Measurements from ENCODE around the gene IGSF11.

The IGSF11 gene

DNA sequence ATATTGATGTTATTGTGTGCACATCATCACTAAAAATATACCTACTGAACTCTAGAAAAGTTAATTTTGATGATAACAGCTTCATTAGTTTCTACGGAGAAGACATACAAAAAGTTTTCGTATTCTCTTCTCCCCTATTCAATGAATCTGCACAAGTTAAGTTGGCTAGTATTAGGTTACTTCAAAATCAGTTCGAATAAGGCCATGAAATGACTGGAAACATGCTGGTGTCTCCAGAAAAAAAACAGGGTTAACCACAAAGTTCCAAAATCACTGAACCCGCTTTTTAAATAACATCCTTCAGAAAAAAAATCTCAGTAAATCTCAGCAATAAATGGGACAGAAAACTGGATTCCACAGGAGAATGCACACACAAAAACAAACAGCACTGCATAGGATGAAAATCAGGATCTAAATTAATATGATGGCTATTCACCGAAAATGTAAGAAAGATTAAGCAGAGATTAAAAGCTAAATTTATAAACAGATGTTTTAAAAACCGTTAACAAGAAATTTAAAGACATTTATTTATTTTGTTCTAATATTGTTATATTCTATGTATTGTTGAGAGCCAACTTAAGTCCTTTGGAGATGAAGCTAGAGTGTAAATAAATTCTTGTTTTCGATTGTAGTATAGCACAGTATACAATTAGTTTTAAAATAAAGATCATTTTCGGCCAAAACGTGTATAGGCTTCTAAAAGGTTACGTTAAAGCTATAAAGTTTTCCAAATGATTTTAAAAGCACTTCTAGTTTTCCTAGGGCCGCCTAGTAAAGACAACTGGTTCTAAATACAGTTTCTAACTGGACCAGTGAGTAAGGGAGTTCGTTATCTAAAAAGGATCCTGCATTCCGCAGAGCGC lies 1.0 kb downstream of the IGSF11 start:
- no peak for DNase-seq (ENCODE audit: low read depth, low spot score)
- no CpG with 5 or more reads among the region's 14 CpGs for WGBS (ENCODE audit: insufficient coverage, insufficient read length)
- no peaks in the 10 kb centered on the region; the same call in 1 of the 2 replicates for H3K27me3 ChIP-seq (ENCODE audit: control insufficient read depth, insufficient read depth, low read length)
- H3K36me3 ChIP-seq (ENCODE audit: control insufficient read depth, insufficient read depth, low read length), result no peaks in the 10 kb centered on the region
- no peaks in the 10 kb centered on the region for H3K4me1 ChIP-seq (ENCODE audit: control insufficient read depth, insufficient read depth, low read length)
- H3K4me3 ChIP-seq (ENCODE audit: low read length), result peak overlapping the region; percentile 63; the same call in 1 of the 2 replicates
- no peaks in the 10 kb centered on the region for H3K9me3 ChIP-seq (ENCODE audit: control insufficient read depth, insufficient read depth, low read length)
- H3K27ac ChIP-seq (ENCODE audit: low read length), result no peak overlapping the region

DNA sequence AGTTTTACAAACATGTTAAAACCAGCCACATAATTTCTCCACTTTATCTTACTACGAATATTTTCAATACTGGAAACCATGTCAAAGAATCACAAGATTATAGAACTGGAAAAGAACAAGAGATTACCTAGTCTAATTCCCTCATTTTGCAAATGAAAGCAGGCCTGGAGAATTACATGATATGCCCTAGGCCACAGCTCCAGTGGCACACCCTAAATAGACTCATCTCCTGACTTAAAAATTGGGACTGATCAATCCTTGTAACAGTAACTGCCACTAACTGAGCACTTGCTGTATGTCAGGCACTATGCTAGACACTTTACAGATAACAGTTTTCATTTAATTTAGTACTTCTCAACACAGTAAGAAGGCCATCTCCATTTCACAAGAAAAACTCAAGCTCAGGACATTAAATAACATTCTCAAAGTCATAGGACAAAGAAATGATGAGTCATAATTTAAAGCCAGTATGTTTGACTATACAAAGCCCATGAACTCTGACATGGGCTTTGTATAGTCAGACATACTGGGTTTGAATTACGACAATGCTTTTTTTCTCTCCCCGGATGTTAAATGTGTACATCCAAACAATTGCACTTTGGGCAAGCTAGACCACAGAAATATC lies 9.4 kb downstream of the IGSF11 start:
- no peak for DNase-seq (ENCODE audit: low read depth, low spot score)
- H3K9me3 ChIP-seq (ENCODE audit: control insufficient read depth, insufficient read depth, low read length), result no peaks in the 10 kb centered on the region
- no peak overlapping the region for H3K27ac ChIP-seq (ENCODE audit: low read length)
- H3K36me3 ChIP-seq (ENCODE audit: control insufficient read depth, insufficient read depth, low read length), result no peaks in the 10 kb centered on the region
- no CpG with 5 or more reads among the region's 3 CpGs for WGBS (ENCODE audit: insufficient coverage, insufficient read length)
- no peaks in the 10 kb centered on the region for H3K27me3 ChIP-seq (ENCODE audit: control insufficient read depth, insufficient read depth, low read length)
- no peak overlapping the region for H3K4me3 ChIP-seq (ENCODE audit: low read length)
- no peaks in the 10 kb centered on the region for H3K4me1 ChIP-seq (ENCODE audit: control insufficient read depth, insufficient read depth, low read length)

- no peaks in the 10 kb centered on the region for H3K27me3 ChIP-seq (ENCODE audit: control insufficient read depth, insufficient read depth, low read length)
- H3K9me3 ChIP-seq (ENCODE audit: control insufficient read depth, insufficient read depth, low read length), result no peaks in the 10 kb centered on the region
- no CpG with 5 or more reads among the region's 4 CpGs for WGBS (ENCODE audit: insufficient coverage, insufficient read length)
- no peaks in the 10 kb centered on the region for H3K36me3 ChIP-seq (ENCODE audit: control insufficient read depth, insufficient read depth, low read length)
- H3K27ac ChIP-seq (ENCODE audit: low read length), result no peak overlapping the region
- DNase-seq (ENCODE audit: low read depth, low spot score), result no peak
- peaks cover 1% of the 10 kb centered on the region; the same call in 1 of the 2 replicates for H3K4me1 ChIP-seq (ENCODE audit: control insufficient read depth, insufficient read depth, low read length)
- H3K4me3 ChIP-seq (ENCODE audit: low read length), result no peak overlapping the region
Measured at GRCh38 chr3:119019767-119020518, 14.7 kb downstream of the IGSF11 start.

- Histone ChIP-seq H3K36me3 (ENCODE audit: control insufficient read depth, insufficient read depth, low read length) (no peaks in the 10 kb centered on the region), H3K4me3 (ENCODE audit: low read length) (no peak overlapping the region), H3K4me1 (ENCODE audit: control insufficient read depth, insufficient read depth, low read length) (peaks cover 1% of the 10 kb centered on the region; the same call in 1 of the 2 replicates), H3K9me3 (ENCODE audit: control insufficient read depth, insufficient read depth, low read length) (no peaks in the 10 kb centered on the region), H3K27me3 (ENCODE audit: control insufficient read depth, insufficient read depth, low read length) (no peaks in the 10 kb centered on the region), H3K27ac (ENCODE audit: low read length) (no peak overlapping the region)
- no peak for DNase-seq (ENCODE audit: low read depth, low spot score)
- WGBS (ENCODE audit: insufficient coverage, insufficient read length), result no CpG with 5 or more reads among the region's 1 CpG
Measured at GRCh38 chr3:119018690-119019463, 15.8 kb downstream of the IGSF11 start.

DNA sequence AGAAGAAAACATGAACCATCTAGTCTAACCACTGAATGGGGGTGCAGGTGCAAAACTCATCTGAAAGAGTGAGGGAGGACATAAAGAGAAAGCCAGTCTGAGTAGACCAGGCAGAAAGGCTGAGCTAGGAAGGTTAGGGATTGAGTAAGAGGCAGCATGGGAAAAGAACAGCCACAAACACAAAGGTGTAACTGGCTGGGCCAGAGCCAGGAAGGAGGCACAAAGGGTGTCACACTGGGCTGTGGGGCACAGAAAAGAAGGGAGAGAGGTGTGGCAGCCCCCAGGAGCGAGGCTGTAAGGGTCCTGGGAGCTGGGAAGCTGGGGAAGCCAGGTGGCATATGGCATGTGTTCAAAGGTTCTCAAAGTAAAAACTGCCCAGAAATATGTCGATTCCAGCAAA lies 18.7 kb downstream of the IGSF11 start:
- Histone ChIP-seq H3K36me3 (ENCODE audit: control insufficient read depth, insufficient read depth, low read length) (no peaks in the 10 kb centered on the region), H3K4me3 (ENCODE audit: low read length) (no peak overlapping the region), H3K27me3 (ENCODE audit: control insufficient read depth, insufficient read depth, low read length) (no peaks in the 10 kb centered on the region), H3K27ac (ENCODE audit: low read length) (no peak overlapping the region), H3K4me1 (ENCODE audit: control insufficient read depth, insufficient read depth, low read length) (peaks cover 1% of the 10 kb centered on the region; the same call in 1 of the 2 replicates), H3K9me3 (ENCODE audit: control insufficient read depth, insufficient read depth, low read length) (no peaks in the 10 kb centered on the region)
- WGBS (ENCODE audit: insufficient coverage, insufficient read length), result no CpG with 5 or more reads among the region's 2 CpGs
- DNase-seq (ENCODE audit: low read depth, low spot score), result no peak

GRCh38 chr3:119013951-119014350 lies 20.7 kb downstream of the IGSF11 start:
- WGBS (ENCODE audit: insufficient coverage, insufficient read length), result no CpG with 5 or more reads among the region's 3 CpGs
- Histone ChIP-seq H3K4me1 (ENCODE audit: control insufficient read depth, insufficient read depth, low read length) (no peaks in the 10 kb centered on the region), H3K9me3 (ENCODE audit: control insufficient read depth, insufficient read depth, low read length) (no peaks in the 10 kb centered on the region), H3K4me3 (ENCODE audit: low read length) (no peak overlapping the region), H3K36me3 (ENCODE audit: control insufficient read depth, insufficient read depth, low read length) (no peaks in the 10 kb centered on the region), H3K27me3 (ENCODE audit: control insufficient read depth, insufficient read depth, low read length) (no peaks in the 10 kb centered on the region), H3K27ac (ENCODE audit: low read length) (no peak overlapping the region)
- DNase-seq (ENCODE audit: low read depth, low spot score), result no peak

- Histone ChIP-seq H3K4me3 (ENCODE audit: low read length) (no peak overlapping the region), H3K4me1 (ENCODE audit: control insufficient read depth, insufficient read depth, low read length) (no peaks in the 10 kb centered on the region), H3K27me3 (ENCODE audit: control insufficient read depth, insufficient read depth, low read length) (no peaks in the 10 kb centered on the region), H3K27ac (ENCODE audit: low read length) (no peak overlapping the region), H3K36me3 (ENCODE audit: control insufficient read depth, insufficient read depth, low read length) (no peaks in the 10 kb centered on the region), H3K9me3 (ENCODE audit: control insufficient read depth, insufficient read depth, low read length) (no peaks in the 10 kb centered on the region)
- no CpG with 5 or more reads among the region's 1 CpG for WGBS (ENCODE audit: insufficient coverage, insufficient read length)
- DNase-seq (ENCODE audit: low read depth, low spot score), result no peak
Measured at GRCh38 chr3:119011528-119011927, 23.1 kb downstream of the IGSF11 start.

- no peak overlapping the region for H3K27ac ChIP-seq (ENCODE audit: low read length)
- DNase-seq (ENCODE audit: low read depth, low spot score), result no peak
- WGBS (ENCODE audit: insufficient coverage, insufficient read length), result no CpG with 5 or more reads among the region's 2 CpGs
- no peaks in the 10 kb centered on the region for H3K9me3 ChIP-seq (ENCODE audit: control insufficient read depth, insufficient read depth, low read length)
- H3K27me3 ChIP-seq (ENCODE audit: control insufficient read depth, insufficient read depth, low read length), result no peaks in the 10 kb centered on the region
- no peak overlapping the region for H3K4me3 ChIP-seq (ENCODE audit: low read length)
- no peaks in the 10 kb centered on the region for H3K36me3 ChIP-seq (ENCODE audit: control insufficient read depth, insufficient read depth, low read length)
- no peaks in the 10 kb centered on the region for H3K4me1 ChIP-seq (ENCODE audit: control insufficient read depth, insufficient read depth, low read length)
Measured at GRCh38 chr3:118997190-118997589, 37.5 kb downstream of the IGSF11 start.

DNA sequence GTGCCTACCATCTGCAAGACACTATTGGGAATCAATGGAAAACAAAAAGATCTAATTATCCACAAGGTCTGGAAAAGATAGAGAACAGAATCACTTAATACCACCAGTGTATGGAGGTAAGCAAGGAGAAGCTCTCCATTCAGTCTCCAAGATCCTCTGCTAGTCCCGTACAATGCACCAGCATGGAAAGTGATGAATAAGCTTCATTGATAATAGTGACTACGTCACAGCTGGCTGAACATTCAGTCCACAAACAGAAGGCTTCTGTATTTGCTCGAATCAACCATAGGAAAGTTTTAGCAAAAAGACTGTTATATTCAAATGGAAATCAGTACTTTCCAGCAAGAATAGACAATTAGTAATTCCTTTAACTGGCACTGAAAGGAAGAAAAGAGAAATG lies 42.9 kb downstream of the IGSF11 start:
- no peak for DNase-seq (ENCODE audit: low read depth, low spot score)
- H3K27me3 ChIP-seq (ENCODE audit: control insufficient read depth, insufficient read depth, low read length), result 0 out of 2 replicates have a peak, but pooled peaks cover under 1% of the 10 kb centered on the region

More for the DNA sequence above, 42.9 kb downstream of the IGSF11 start:
- Histone ChIP-seq H3K4me3 (ENCODE audit: low read length) (no peak overlapping the region), H3K27ac (ENCODE audit: low read length) (no peak overlapping the region), H3K9me3 (ENCODE audit: control insufficient read depth, insufficient read depth, low read length) (no peaks in the 10 kb centered on the region), H3K36me3 (ENCODE audit: control insufficient read depth, insufficient read depth, low read length) (no peaks in the 10 kb centered on the region), H3K4me1 (ENCODE audit: control insufficient read depth, insufficient read depth, low read length) (peaks cover 4% of the 10 kb centered on the region; the same call in 1 of the 2 replicates)
- WGBS (ENCODE audit: insufficient coverage, insufficient read length), result no CpG with 5 or more reads among the region's 3 CpGs

Measured in iPS DF 6.9 (cell line).